ENCODE data around the gene SP8.

- TF ChIP-seq, protein P1, sequence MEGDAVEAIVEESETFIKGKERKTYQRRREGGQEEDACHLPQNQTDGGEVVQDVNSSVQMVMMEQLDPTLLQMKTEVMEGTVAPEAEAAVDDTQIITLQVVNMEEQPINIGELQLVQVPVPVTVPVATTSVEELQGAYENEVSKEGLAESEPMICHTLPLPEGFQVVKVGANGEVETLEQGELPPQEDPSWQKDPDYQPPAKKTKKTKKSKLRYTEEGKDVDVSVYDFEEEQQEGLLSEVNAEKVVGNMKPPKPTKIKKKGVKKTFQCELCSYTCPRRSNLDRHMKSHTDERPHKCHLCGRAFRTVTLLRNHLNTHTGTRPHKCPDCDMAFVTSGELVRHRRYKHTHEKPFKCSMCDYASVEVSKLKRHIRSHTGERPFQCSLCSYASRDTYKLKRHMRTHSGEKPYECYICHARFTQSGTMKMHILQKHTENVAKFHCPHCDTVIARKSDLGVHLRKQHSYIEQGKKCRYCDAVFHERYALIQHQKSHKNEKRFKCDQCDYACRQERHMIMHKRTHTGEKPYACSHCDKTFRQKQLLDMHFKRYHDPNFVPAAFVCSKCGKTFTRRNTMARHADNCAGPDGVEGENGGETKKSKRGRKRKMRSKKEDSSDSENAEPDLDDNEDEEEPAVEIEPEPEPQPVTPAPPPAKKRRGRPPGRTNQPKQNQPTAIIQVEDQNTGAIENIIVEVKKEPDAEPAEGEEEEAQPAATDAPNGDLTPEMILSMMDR (IDR thresholded peaks at IDR 0.05): no peak
- TF ChIP-seq EZH2phosphoT487 (IDR thresholded peaks at IDR 0.05): no peak
Observed at GRCh38 chr7:20779041-20779440, 7.6 kb downstream of the SP8 start.

Data from neural progenitor cell (in vitro differentiated cells).